ENCODE data around the gene NAALADL2. TPM values are rescaled to one million over a fixed set of nuclear protein-coding genes. Genes with fewer than 3 reads are reported as not detected.

NAALADL2 gene
- total RNA-seq, 1 donor from 2014 or later = 9.9 TPM

DNA sequence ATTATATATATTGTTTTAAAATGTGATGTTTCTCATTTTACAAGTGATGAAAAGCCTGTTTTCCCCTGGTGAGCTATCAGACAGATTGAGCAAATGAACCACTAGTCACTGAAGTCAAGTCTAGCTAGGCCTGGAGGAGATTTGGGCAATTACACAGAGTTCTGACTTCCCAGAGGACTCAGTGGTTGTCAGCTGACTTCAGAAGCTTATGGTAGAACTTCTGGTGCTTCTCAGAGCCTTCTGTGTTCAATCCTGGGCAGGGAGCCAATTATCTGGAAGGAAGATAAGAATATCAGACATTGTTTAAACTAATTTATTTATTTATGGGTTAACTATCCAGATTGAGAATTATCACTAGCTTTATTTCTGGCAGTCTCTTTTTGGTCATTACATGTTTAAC lies 37.7 kb upstream of the NAALADL2 start:
- Mint-ChIP-seq H3K4me1 (ENCODE audit: unreplicated experiment) (peaks cover 4% of the 10 kb centered on the region), H3K36me3 (no peaks in the 10 kb centered on the region), H3K4me3 (no peak overlapping the region), H3K27ac (no peak overlapping the region), H3K9me3 (no peaks in the 10 kb centered on the region), H3K27me3 (no peaks in the 10 kb centered on the region)
- DNase-seq (ENCODE audit: extremely low spot score, unreplicated experiment) = no peak
- TF ChIP-seq, protein P1, sequence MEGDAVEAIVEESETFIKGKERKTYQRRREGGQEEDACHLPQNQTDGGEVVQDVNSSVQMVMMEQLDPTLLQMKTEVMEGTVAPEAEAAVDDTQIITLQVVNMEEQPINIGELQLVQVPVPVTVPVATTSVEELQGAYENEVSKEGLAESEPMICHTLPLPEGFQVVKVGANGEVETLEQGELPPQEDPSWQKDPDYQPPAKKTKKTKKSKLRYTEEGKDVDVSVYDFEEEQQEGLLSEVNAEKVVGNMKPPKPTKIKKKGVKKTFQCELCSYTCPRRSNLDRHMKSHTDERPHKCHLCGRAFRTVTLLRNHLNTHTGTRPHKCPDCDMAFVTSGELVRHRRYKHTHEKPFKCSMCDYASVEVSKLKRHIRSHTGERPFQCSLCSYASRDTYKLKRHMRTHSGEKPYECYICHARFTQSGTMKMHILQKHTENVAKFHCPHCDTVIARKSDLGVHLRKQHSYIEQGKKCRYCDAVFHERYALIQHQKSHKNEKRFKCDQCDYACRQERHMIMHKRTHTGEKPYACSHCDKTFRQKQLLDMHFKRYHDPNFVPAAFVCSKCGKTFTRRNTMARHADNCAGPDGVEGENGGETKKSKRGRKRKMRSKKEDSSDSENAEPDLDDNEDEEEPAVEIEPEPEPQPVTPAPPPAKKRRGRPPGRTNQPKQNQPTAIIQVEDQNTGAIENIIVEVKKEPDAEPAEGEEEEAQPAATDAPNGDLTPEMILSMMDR (conservative IDR thresholded peaks at IDR 0.05) = no peak

DNA sequence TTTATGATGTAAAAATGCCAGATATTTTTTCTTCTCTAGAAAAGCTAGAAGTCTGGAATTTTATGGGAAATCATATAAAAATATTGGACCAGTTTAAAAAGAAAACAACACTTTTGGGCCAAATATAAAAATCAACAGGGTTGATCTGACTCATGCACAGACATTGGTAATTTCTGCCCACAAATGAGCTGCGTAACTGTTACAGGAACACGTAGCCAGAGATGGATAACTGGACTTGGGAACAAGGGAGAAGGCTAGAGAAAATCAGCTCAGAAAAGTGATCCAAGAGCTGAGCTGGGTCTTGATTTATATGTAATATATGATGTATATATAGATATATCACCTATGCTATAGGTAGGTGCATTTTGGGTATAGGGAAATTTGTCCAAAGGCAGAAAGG lies 36.8 kb upstream of the NAALADL2 start:
- H3K27ac Mint-ChIP-seq = no peak overlapping the region
- no peaks in the 10 kb centered on the region for H3K27me3 Mint-ChIP-seq
- no peaks in the 10 kb centered on the region for H3K36me3 Mint-ChIP-seq
- TF ChIP-seq, protein P1 (conservative IDR thresholded peaks at IDR 0.05) = no peak
- H3K9me3 Mint-ChIP-seq = no peaks in the 10 kb centered on the region
- H3K4me1 Mint-ChIP-seq (ENCODE audit: unreplicated experiment) = peaks cover 4% of the 10 kb centered on the region
- DNase-seq (ENCODE audit: extremely low spot score, unreplicated experiment) = no peak
- no peak overlapping the region for H3K4me3 Mint-ChIP-seq

DNA sequence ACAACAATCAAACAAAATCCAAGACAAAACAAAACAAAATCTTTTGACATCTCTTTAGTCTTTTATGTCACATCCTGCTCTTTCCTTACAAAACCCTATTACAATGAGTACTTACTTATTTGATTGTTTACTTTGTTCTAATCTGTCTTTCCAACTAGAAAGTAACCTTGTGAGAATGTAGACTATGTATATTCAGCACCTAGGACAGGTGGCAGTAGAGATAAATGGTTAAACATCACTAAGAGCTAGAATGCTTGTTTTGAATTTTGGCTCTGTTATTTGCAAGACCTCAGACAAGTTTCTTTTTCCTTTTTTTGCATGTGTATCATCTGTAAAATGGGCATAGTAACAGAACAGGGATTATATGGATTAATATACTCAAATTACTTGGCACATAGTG lies 33.1 kb upstream of the NAALADL2 start:
- Mint-ChIP-seq H3K36me3 (no peaks in the 10 kb centered on the region), H3K27me3 (no peaks in the 10 kb centered on the region), H3K27ac (no peak overlapping the region), H3K9me3 (no peaks in the 10 kb centered on the region), H3K4me3 (no peak overlapping the region), H3K4me1 (ENCODE audit: unreplicated experiment) (no peaks in the 10 kb centered on the region)
- TF ChIP-seq, protein P1 (conservative IDR thresholded peaks at IDR 0.05) = no peak
- DNase-seq (ENCODE audit: extremely low spot score, unreplicated experiment) = no peak

DNA sequence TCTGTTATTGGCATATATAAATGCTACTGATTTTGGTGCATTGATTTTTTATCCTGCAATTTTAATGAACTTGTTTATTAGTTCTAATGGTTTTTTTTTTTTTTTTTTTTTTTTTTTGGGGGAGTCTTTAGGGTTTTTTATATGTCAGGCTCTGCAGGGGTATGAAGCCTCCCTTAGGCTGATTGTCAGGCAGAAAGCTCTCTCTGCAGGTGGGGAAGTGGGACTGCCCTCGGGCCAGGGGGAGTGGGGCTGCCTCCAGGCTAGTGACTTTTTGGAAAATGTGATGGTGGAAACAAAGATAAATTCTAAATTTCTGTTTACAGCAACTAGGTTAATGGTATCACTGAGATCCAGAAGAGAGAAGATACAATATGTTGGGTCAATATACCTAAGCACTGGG lies 14.4 kb upstream of the NAALADL2 start:
- no peak overlapping the region for H3K27ac Mint-ChIP-seq
- no peaks in the 10 kb centered on the region for H3K9me3 Mint-ChIP-seq
- DNase-seq (ENCODE audit: extremely low spot score, unreplicated experiment) = no peak
- TF ChIP-seq, protein P1 (conservative IDR thresholded peaks at IDR 0.05) = no peak
- H3K27me3 Mint-ChIP-seq = no peaks in the 10 kb centered on the region
- H3K4me1 Mint-ChIP-seq (ENCODE audit: unreplicated experiment) = no peaks in the 10 kb centered on the region
- H3K4me3 Mint-ChIP-seq = no peak overlapping the region
- no peaks in the 10 kb centered on the region for H3K36me3 Mint-ChIP-seq

DNA sequence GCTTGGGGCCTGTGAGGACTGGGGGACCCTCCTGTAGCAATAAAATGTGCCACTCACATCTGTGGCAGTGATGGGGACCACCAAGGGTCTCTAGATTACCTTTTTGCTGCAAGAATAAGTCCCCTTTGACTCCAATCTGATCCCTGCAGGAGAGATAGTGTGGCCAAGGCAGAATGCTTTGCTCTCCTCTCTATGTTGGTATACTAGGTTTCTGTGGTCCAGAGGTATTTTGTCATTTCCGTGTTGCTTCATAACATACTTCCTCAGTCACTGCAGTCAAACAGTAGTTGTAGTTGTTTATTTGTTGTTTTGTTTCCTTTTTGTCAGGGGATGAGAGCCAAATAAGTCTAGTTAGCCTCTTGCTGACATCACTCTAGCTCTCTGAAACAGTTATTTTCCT lies 13.1 kb upstream of the NAALADL2 start:
- Mint-ChIP-seq H3K36me3 (no peaks in the 10 kb centered on the region), H3K4me3 (no peak overlapping the region), H3K27me3 (no peaks in the 10 kb centered on the region), H3K9me3 (no peaks in the 10 kb centered on the region), H3K27ac (no peak overlapping the region), H3K4me1 (ENCODE audit: unreplicated experiment) (no peaks in the 10 kb centered on the region)
- TF ChIP-seq, protein P1 (conservative IDR thresholded peaks at IDR 0.05) = no peak
- no peak for DNase-seq (ENCODE audit: extremely low spot score, unreplicated experiment)

DNA sequence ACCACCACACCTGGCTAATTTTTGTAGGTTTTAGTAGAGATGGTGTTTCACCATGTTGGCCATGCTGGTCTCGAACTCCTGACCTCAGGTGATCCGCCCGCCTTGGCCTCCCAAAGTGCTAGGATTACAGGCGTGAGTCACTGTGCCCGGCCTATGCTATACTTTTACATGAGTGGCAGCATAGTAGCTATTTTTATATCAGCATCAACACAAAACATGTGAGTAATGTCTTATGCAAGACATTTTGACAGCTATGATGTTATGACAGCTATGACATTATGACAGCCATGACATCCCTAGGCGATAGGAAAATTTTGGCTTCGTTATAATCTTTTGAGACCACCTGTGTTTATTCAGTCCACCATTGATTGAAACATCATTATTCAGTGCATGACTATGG lies 4.1 kb upstream of the NAALADL2 start:
- H3K4me1 Mint-ChIP-seq (ENCODE audit: unreplicated experiment) = peaks cover 13% of the 10 kb centered on the region
- TF ChIP-seq, protein P1 (conservative IDR thresholded peaks at IDR 0.05) = no peak
- no peaks in the 10 kb centered on the region for H3K9me3 Mint-ChIP-seq
- H3K4me3 Mint-ChIP-seq = no peak overlapping the region
- H3K27me3 Mint-ChIP-seq = no peaks in the 10 kb centered on the region
- no peak overlapping the region for H3K27ac Mint-ChIP-seq
- H3K36me3 Mint-ChIP-seq = no peaks in the 10 kb centered on the region
- no peak for DNase-seq (ENCODE audit: extremely low spot score, unreplicated experiment)

Measured in type B pancreatic cell (in vitro differentiated cells).